Fibroblast of villous mesenchyme (primary cell): ENCODE results near the gene SBK2. TPM values are rescaled to one million over a fixed set of nuclear protein-coding genes. Genes with fewer than 3 reads are reported as not detected.
"Not testable (repeated sequence)": the region's sequence is repeated elsewhere in the genome, so short reads cannot be mapped to it uniquely, and the experiment has no call there.

Source experiments
- DNase-seq: peaks from one replicate; pipeline ENCODE4 v3.0.0-alpha.2; 2010; ENCODE audit warnings: low read depth
- H3K4me3 ChIP-seq: 2 replicates; pipeline ENCODE4 v1.5.1; 2011; ENCODE audit warnings: low read depth, mild to moderate bottlenecking, low read length
- CTCF ChIP-seq: IDR thresholded peaks from 2 replicates; pipeline ENCODE4 v1.5.1; 2012; ENCODE audit warnings: low read depth, mild to moderate bottlenecking, low read length; ENCODE audit not compliant: insufficient read depth
- total RNA-seq: library from RNA; depleted of rRNA; stranded (reverse); fragments of >200 nt; gene quantifications from 2 replicates; pipeline ENCODE4 v1.2.3, GENCODE V29; 2012

Gene SBK2
- not detected in 2 replicates for total RNA-seq

GRCh38 chr19:55536951-55537740, at the start of gene SBK2:
TSS of gene SBK2 (minus strand) at chr19:55537133. CDS start at chr19:55536294, 839 bp downstream.
- no peak for TF ChIP-seq CTCF
- no peak for DNase-seq
- no peak within 1 kb of the TSS for H3K4me3 ChIP-seq

GRCh38 chr19:55585658-55586339, 48.9 kb upstream of the SBK2 start:
- peak overlapping the region; percentile 39 for H3K4me3 ChIP-seq
- DNase-seq: peak; percentile 68
- no peak for TF ChIP-seq CTCF

GRCh38 chr19:55584871-55585270, 47.9 kb upstream of the SBK2 start:
- no peak for TF ChIP-seq CTCF
- no peak overlapping the region for H3K4me3 ChIP-seq
- no peak for DNase-seq

- not testable (repeated sequence) for H3K4me3 ChIP-seq, DNase-seq
Measured at GRCh38 chr19:55583897-55584296, 47.0 kb upstream of the SBK2 start.

- H3K4me3 ChIP-seq, DNase-seq: not testable (repeated sequence)
Measured at GRCh38 chr19:55582284-55582683, 45.4 kb upstream of the SBK2 start.

GRCh38 chr19:55581823-55582223, 44.9 kb upstream of the SBK2 start:
- TF ChIP-seq CTCF: no peak
- no peak overlapping the region for H3K4me3 ChIP-seq
- DNase-seq: no peak

GRCh38 chr19:55581145-55581822, 44.4 kb upstream of the SBK2 start:
- no peak for TF ChIP-seq CTCF
- DNase-seq: no peak
- peak overlapping the region; percentile 88 for H3K4me3 ChIP-seq
